Measurements from ENCODE around the gene TNFRSF4.

Gene TNFRSF4

GRCh38 chr1:1232208-1232795 lies 18.3 kb upstream of the TNFRSF4 start, which contains the start of gene B3GALT6:
Gene B3GALT6 (plus strand): TSS chr1:1232237. CDS start chr1:1232279, 42 bp downstream.
- peak within 1 kb of the TSS; percentile 91 for H3K4me3 ChIP-seq (ENCODE audit: low read depth, low read length)
- TF ChIP-seq, protein P1, sequence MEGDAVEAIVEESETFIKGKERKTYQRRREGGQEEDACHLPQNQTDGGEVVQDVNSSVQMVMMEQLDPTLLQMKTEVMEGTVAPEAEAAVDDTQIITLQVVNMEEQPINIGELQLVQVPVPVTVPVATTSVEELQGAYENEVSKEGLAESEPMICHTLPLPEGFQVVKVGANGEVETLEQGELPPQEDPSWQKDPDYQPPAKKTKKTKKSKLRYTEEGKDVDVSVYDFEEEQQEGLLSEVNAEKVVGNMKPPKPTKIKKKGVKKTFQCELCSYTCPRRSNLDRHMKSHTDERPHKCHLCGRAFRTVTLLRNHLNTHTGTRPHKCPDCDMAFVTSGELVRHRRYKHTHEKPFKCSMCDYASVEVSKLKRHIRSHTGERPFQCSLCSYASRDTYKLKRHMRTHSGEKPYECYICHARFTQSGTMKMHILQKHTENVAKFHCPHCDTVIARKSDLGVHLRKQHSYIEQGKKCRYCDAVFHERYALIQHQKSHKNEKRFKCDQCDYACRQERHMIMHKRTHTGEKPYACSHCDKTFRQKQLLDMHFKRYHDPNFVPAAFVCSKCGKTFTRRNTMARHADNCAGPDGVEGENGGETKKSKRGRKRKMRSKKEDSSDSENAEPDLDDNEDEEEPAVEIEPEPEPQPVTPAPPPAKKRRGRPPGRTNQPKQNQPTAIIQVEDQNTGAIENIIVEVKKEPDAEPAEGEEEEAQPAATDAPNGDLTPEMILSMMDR (IDR thresholded peaks at IDR 0.05; ENCODE audit: low read depth, low read length, missing control alignments) = no peak
- DNase-seq (ENCODE audit: low read depth) = no peak

DNA sequence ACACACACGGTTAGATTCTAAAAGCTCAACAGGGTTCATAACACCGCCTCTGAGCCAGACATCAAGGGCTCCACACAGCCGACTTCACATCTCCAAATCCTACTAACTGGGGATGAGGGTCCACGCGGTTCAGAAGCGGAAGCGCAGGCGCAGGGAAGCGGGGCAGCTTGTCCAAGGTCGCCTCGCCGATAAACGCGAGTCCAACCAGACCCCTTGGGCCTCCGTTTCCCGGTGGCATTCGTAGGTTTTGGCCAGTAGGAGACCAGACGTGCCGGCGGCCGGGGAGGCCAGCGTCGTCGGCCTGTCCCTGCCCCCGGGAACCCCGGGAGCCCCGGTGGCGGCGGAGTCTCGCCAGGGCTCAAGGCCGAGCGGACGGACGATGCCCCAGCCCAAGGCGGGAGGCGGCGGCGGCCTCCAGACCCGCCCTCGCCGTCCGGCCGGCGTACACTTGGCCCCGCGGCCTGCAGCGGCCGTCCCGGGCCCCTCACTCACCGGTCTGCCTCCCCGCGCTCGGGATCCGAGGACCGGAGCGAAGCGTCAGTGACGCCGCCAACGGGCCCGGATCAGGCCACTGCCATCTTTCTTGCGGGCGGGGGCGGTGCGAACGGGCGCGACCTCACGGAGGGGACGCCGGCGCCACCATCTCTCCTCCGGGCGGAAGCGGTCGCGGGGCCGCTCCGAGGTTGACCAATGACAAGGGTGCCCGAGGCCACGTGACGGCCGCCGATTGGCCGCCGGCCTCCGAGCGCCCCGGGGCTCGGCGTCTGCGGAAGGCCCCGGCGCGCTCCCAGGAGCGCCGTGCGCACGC lies 17.7 kb upstream of the TNFRSF4 start, which contains the start of gene SDF4:
Gene SDF4, minus strand, starts transcription at position 602 of the 808 bp plus-strand sequence. CDS start 3,229 bp downstream, outside the sequence.
- TF ChIP-seq, protein P1 (IDR thresholded peaks at IDR 0.05; ENCODE audit: low read depth, low read length, missing control alignments) = no peak
- peak within 1 kb of the TSS; percentile 91 for H3K4me3 ChIP-seq (ENCODE audit: low read depth, low read length)
- peak; percentile 81 for DNase-seq (ENCODE audit: low read depth)

GRCh38 chr1:1230656-1231399 lies 16.9 kb upstream of the TNFRSF4 start:
- no peak for DNase-seq (ENCODE audit: low read depth)
- TF ChIP-seq, protein P1 (IDR thresholded peaks at IDR 0.05; ENCODE audit: low read depth, low read length, missing control alignments) = peak; percentile 16
- H3K4me3 ChIP-seq (ENCODE audit: low read depth, low read length) = peak overlapping the region; percentile 91

- no peak for DNase-seq (ENCODE audit: low read depth)
- TF ChIP-seq, protein P1 (IDR thresholded peaks at IDR 0.05; ENCODE audit: low read depth, low read length, missing control alignments) = no peak
- no peak overlapping the region for H3K4me3 ChIP-seq (ENCODE audit: low read depth, low read length)
Observed at GRCh38 chr1:1229770-1230169, 15.8 kb upstream of the TNFRSF4 start.

DNA sequence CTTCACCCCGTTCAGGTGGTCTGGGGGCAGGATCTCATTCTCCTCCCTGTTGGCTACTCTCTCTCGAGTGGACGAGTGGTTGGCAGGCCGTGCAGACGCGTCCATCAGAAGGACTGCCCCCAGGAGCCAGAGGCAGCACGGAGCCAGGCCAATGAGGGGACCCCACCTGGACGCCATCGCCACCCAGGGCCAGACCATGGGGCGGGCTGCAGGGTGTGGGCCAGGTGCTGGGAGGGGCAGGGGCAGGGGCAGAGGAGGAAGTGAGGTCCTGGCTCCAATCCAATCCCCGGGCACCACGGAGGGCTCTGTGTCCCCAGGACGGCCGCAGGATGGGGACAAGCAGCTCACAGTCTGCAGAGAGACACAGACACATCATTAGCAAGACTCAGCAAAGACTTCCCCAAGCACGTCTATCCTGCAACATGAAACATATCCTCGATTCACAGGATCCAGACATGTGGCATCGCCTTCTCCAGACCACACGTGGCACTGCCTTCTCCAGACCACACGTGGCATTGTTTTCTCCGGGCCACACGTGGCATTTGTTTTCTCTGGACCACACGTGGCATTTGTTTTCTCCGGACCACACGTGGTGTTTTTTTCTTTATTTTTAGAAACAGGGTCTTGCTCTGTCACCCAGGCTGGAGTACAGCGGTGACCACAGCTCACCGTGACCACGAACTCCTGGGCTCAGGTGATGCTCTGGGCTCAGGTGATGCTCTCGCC lies 14.8 kb upstream of the TNFRSF4 start:
- no peak overlapping the region for H3K4me3 ChIP-seq (ENCODE audit: low read depth, low read length)
- TF ChIP-seq, protein P1 (IDR thresholded peaks at IDR 0.05; ENCODE audit: low read depth, low read length, missing control alignments) = no peak
- DNase-seq (ENCODE audit: low read depth) = no peak

DNA sequence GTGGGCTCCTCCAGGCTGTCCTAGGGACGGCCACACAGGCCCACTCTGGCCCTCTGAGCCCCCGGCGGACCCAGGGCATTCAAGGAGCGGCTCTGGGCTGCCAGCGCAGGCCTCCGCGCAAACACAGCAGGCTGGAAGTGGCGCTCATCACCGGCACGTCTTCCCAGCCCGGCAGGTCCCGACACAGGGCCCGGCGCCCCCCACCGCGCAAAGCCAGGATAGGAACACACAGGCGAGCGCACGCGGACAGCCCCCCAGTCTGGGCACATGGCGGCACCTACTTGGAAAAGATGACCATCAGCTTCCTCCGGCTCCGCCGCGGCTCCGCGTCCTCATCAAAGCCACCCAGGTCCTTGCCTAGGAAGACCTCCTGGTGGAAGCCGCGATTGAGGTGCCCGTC lies 14.2 kb upstream of the TNFRSF4 start:
- no peak for DNase-seq (ENCODE audit: low read depth)
- TF ChIP-seq, protein P1 (IDR thresholded peaks at IDR 0.05; ENCODE audit: low read depth, low read length, missing control alignments) = no peak

More for the DNA sequence above, 14.2 kb upstream of the TNFRSF4 start:
- no peak overlapping the region for H3K4me3 ChIP-seq (ENCODE audit: low read depth, low read length)
